ENCODE data around the gene CPT1B. TPM values are rescaled to one million over a fixed set of nuclear protein-coding genes. Genes with fewer than 3 reads are reported as not detected.
"Not testable (repeated sequence)": the region's sequence is repeated elsewhere in the genome, so short reads cannot be mapped to it uniquely, and the experiment has no call there.

Gene CPT1B
- polyA plus RNA-seq, 3 donors: 0.18 to 66.9 TPM; not detected in 1

DNA sequence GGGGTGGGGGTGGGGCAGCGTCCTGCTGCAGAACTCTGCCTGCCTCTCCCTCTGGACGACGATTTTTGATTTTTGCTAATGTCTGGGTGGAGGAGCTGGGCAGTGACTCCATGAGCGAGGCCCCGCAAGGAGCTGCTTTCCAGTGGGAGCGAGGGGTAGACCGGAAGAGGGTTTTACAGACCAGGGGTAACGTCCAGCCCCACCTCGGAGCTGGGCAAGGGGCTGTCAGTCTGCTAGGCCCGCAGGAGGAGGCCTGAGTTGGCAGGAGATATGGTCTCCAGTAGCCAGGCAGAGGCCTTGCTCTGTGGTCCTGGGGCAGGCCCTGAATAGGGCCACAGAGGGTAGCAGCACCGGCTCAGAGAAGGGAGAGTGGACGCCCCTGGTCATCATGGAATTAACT, 31.4 kb upstream of the CPT1B start:
- no peak overlapping the region for H3K4me3 ChIP-seq (replicated peaks in 1 of 3; ENCODE audit: low read depth in 2 of 3, low read length in 3 of 3)
- no peak overlapping the region for H3K4me3 Mint-ChIP-seq
- WGBS (ENCODE audit: insufficient coverage): 87% methylated on average over 12 of the region's 12 CpGs
- peaks cover 8% of the 10 kb centered on the region for H3K4me1 Mint-ChIP-seq
- no peak overlapping the region for H3K27ac ChIP-seq (ENCODE audit: low read depth in 1 of 2, low read length in 2 of 2)
- H3K4me1 ChIP-seq (ENCODE audit: control insufficient read depth in 1 of 2, insufficient read depth in 2 of 2, low read length in 2 of 2): no peaks in the 10 kb centered on the region
- H4K20me1 ChIP-seq (ENCODE audit: insufficient read depth, low read length): no peaks in the 10 kb centered on the region
- H3K4me2 ChIP-seq (replicated peaks; ENCODE audit: extremely low read depth, low read length, poor library complexity, severe bottlenecking): no peak overlapping the region
- H3K27me3 ChIP-seq (ENCODE audit: control insufficient read depth in 2 of 2, insufficient read depth in 2 of 2, low read length in 2 of 2): peaks cover 0 to 29% of the 10 kb centered on the region in 2 donors
- no peak overlapping the region for H3K9ac ChIP-seq (ENCODE audit: insufficient read depth, low read length, poor library complexity, severe bottlenecking)
- peaks cover 0 to 4% (median 0%) of the 10 kb centered on the region in 7 donors for H3K9me3 Mint-ChIP-seq
- H3K9me3 ChIP-seq (replicated peaks in 1 of 2; ENCODE audit: control insufficient read depth in 1 of 2, insufficient read depth in 1 of 2, low read length in 2 of 2): no peaks in the 10 kb centered on the region
- intact Hi-C loops (cut with micrococcal nuclease): no loop called here
- no peaks in the 10 kb centered on the region for H3K36me3 Mint-ChIP-seq
- no peaks in the 10 kb centered on the region for H3K36me3 ChIP-seq (replicated peaks in 1 of 2; ENCODE audit: control insufficient read depth in 1 of 2, insufficient read depth in 2 of 2, low read length in 2 of 2)
- TF ChIP-seq, protein P1, sequence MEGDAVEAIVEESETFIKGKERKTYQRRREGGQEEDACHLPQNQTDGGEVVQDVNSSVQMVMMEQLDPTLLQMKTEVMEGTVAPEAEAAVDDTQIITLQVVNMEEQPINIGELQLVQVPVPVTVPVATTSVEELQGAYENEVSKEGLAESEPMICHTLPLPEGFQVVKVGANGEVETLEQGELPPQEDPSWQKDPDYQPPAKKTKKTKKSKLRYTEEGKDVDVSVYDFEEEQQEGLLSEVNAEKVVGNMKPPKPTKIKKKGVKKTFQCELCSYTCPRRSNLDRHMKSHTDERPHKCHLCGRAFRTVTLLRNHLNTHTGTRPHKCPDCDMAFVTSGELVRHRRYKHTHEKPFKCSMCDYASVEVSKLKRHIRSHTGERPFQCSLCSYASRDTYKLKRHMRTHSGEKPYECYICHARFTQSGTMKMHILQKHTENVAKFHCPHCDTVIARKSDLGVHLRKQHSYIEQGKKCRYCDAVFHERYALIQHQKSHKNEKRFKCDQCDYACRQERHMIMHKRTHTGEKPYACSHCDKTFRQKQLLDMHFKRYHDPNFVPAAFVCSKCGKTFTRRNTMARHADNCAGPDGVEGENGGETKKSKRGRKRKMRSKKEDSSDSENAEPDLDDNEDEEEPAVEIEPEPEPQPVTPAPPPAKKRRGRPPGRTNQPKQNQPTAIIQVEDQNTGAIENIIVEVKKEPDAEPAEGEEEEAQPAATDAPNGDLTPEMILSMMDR (IDR thresholded peaks at IDR 0.05): no peak
- H3K27me3 Mint-ChIP-seq (ENCODE audit: low read depth in 3 of 3): peaks cover 36 to 77% (median 54%) of the 10 kb centered on the region in 3 donors
- DNase-seq: no peak
- H3K27ac Mint-ChIP-seq: no peak overlapping the region
- no peaks in the 10 kb centered on the region for H3K79me2 ChIP-seq (ENCODE audit: insufficient read depth, low read length)
- no peak overlapping the region for H2AFZ ChIP-seq (ENCODE audit: insufficient read depth, low read depth, low read length, poor library complexity, severe bottlenecking)

DNA sequence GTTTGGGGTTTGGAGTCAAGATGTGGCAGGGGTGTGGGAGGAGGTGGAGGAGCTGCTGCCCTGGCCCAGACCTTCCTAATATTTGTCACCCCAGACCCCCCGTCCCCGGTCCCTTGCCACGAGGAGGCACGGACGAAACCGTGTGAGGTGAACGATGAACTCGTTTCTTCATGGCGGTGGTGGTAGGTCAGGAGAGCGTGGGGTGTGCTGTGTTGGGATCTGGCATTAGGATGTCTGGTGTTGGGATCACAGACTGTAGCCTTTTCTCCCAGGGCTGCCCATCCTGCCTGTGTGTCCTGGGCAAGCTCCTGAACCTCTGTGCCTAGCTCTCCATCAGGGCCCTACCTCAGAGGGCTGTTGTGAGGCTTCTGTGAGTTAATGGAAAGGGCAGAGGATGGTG, 30.8 kb upstream of the CPT1B start:
- TF ChIP-seq, protein P1 (IDR thresholded peaks at IDR 0.05): no peak
- intact Hi-C loops (cut with micrococcal nuclease): no loop called here
- Histone ChIP-seq H3K4me1 (ENCODE audit: control insufficient read depth in 1 of 2, insufficient read depth in 2 of 2, low read length in 2 of 2) (no peaks in the 10 kb centered on the region), H3K4me2 (replicated peaks; ENCODE audit: extremely low read depth, low read length, poor library complexity, severe bottlenecking) (no peak overlapping the region), H3K9ac (ENCODE audit: insufficient read depth, low read length, poor library complexity, severe bottlenecking) (no peak overlapping the region), H3K27ac (ENCODE audit: low read depth in 1 of 2, low read length in 2 of 2) (no peak overlapping the region), H3K4me3 (replicated peaks in 1 of 3; ENCODE audit: low read depth in 2 of 3, low read length in 3 of 3) (no peak overlapping the region), H3K27me3 (ENCODE audit: control insufficient read depth in 2 of 2, insufficient read depth in 2 of 2, low read length in 2 of 2) (peaks cover under 1 to 29% of the 10 kb centered on the region in 2 donors), H3K36me3 (replicated peaks in 1 of 2; ENCODE audit: control insufficient read depth in 1 of 2, insufficient read depth in 2 of 2, low read length in 2 of 2) (no peaks in the 10 kb centered on the region), H3K9me3 (replicated peaks in 1 of 2; ENCODE audit: control insufficient read depth in 1 of 2, insufficient read depth in 1 of 2, low read length in 2 of 2) (no peaks in the 10 kb centered on the region), H3K79me2 (ENCODE audit: insufficient read depth, low read length) (no peaks in the 10 kb centered on the region), H2AFZ (ENCODE audit: insufficient read depth, low read depth, low read length, poor library complexity, severe bottlenecking) (no peak overlapping the region), H4K20me1 (ENCODE audit: insufficient read depth, low read length) (no peaks in the 10 kb centered on the region)
- Mint-ChIP-seq H3K36me3 (no peaks in the 10 kb centered on the region), H3K9me3 (peaks cover 0 to 2% (median 0%) of the 10 kb centered on the region in 7 donors), H3K27me3 (ENCODE audit: low read depth in 3 of 3) (peaks cover 36 to 81% (median 56%) of the 10 kb centered on the region in 3 donors), H3K27ac (no peak overlapping the region), H3K4me1 (peaks cover 8% of the 10 kb centered on the region), H3K4me3 (no peak overlapping the region)
- no peak for DNase-seq
- 98% methylated on average over 7 of the region's 10 CpGs for WGBS (ENCODE audit: insufficient coverage)

DNA sequence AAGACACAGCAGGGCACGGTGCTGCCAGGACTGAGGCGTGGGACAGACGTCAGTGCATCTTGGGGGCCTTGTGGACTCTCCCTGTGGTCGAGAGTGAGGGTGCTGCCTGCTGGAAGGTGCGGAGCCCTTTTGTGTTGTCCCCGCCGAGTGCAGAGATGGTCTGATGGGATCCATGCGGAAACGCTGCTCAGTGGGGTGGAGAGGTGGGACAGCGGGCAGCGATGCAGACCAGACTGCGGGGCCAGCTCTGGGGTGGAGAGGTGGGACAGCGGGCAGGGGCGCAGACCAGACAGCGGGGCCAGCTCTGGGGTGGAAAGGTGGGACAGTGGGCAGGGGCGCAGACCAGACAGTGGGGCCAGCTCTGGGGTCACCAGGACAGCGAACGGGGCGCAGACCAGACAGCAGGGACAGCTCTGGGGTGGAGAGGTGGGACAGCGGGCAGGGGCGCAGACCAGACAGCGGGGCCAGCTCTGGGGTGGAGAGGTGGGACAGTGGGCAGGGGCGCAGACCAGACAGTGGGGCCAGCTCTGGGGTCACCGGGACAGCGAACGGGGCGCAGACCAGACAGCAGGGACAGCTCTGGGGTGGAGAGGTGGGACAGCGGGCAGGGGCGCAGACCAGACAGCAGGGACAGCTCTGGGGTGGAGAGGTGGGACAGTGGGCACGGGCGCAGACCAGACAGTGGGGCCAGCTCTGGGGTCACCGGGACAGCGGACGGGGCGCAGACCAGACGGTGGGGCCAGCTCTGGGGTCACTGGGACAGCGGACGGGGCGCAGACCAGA, 30.0 kb upstream of the CPT1B start:
- H4K20me1 ChIP-seq (ENCODE audit: insufficient read depth, low read length); H2AFZ ChIP-seq (ENCODE audit: insufficient read depth, low read depth, low read length, poor library complexity, severe bottlenecking); H3K9me3 ChIP-seq (replicated peaks in 1 of 2; ENCODE audit: control insufficient read depth in 1 of 2, insufficient read depth in 1 of 2, low read length in 2 of 2); intact Hi-C loops (cut with micrococcal nuclease); H3K9ac ChIP-seq (ENCODE audit: insufficient read depth, low read length, poor library complexity, severe bottlenecking); H3K4me2 ChIP-seq (replicated peaks; ENCODE audit: extremely low read depth, low read length, poor library complexity, severe bottlenecking); H3K4me1 Mint-ChIP-seq; H3K9me3 Mint-ChIP-seq; H3K4me1 ChIP-seq (ENCODE audit: control insufficient read depth in 1 of 2, insufficient read depth in 2 of 2, low read length in 2 of 2); H3K27ac ChIP-seq (ENCODE audit: low read depth in 1 of 2, low read length in 2 of 2); H3K36me3 ChIP-seq (replicated peaks in 1 of 2; ENCODE audit: control insufficient read depth in 1 of 2, insufficient read depth in 2 of 2, low read length in 2 of 2); H3K36me3 Mint-ChIP-seq; DNase-seq; H3K79me2 ChIP-seq (ENCODE audit: insufficient read depth, low read length); H3K4me3 Mint-ChIP-seq; H3K4me3 ChIP-seq (replicated peaks in 1 of 3; ENCODE audit: low read depth in 2 of 3, low read length in 3 of 3): not testable (repeated sequence)
- peaks cover 39 to 84% (median 59%) of the 10 kb centered on the region in 3 donors for H3K27me3 Mint-ChIP-seq (ENCODE audit: low read depth in 3 of 3)
- peak overlapping the region in 1 of 7 donors; percentile 20 for H3K27ac Mint-ChIP-seq
- H3K27me3 ChIP-seq (ENCODE audit: control insufficient read depth in 2 of 2, insufficient read depth in 2 of 2, low read length in 2 of 2): peaks cover 8 to 36% of the 10 kb centered on the region in 2 donors
- WGBS (ENCODE audit: insufficient coverage): 90% methylated on average over 38 of the region's 39 CpGs

Data from CD14-positive monocyte (primary cell).